Activated CD8-positive, alpha-beta memory T cell treated with anti-CD3 and anti-CD28 coated beads, Interleukin-2, amount 50 U/mL, for 4 hours (primary cell): ENCODE data around the gene INPP5F.
"Not testable (repeated sequence)": the region's sequence is repeated elsewhere in the genome, so short reads cannot be mapped to it uniquely, and the experiment has no call there.

ENCODE experiments used
- DNase-seq: peaks from one replicate; pipeline ENCODE4 v3.0.0-alpha.2; 2020

Gene INPP5F

DNA sequence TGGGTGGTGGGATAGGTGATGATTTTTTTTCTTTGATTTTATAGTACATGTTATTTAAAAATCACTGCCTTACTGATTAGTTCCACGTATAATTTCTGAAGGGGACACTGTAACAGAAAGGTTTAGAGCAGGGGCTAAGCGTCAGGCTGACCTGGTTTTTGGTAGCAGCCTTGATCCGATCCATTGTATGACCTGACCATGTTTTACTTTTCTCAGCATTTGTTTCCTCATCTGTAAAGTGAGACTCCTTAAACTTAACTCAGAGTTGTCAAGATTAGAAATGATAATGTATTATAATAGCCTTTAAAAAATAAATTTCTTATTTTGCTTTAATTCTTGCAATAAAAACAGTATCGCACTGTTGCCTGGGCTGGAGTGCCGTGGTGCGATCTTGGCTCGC is 23.6 kb downstream of the INPP5F start:
- DNase-seq: no peak

DNA sequence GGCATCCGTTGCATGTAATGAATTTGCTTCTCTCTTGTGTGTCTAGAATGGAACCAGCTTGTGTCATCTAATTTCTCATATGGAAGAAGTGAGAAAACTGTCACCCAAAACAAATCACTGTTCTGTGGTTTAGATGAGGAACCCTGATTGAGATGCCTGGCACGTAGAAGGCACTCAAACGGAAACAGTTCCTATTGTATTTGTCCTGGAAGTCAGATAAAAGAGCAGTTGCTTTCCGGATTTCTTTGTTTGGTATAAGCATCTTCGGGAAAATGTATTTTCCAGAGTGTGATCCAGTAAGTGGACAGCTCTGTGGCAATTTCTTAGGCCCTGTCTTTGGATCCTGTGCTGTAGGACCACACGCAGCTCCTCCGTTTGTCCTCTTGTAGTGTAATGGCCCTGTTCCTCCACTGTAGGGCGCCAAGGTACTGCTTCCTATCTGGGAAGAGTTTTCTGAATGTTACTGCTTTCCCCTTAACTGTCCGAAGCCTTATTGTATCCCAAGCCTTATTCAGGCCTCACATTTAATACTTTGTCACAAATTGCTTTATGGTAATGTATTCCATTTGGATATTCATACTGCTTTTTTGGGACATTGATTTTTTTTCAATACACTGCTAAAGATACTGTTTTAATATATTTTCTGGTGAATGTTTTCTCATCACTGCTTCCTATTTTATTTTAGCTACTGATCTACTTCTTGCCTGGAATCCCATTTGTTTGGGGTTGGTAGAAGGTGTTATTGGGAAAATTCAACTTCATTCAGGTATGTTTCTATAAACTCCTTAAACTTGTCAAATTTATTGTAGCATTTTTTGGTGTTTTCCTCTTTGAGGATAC is 24.8 kb downstream of the INPP5F start:
- DNase-seq: peak; percentile 56

GRCh38 chr10:119753309-119753708 is 27.5 kb downstream of the INPP5F start:
- DNase-seq: no peak

DNA sequence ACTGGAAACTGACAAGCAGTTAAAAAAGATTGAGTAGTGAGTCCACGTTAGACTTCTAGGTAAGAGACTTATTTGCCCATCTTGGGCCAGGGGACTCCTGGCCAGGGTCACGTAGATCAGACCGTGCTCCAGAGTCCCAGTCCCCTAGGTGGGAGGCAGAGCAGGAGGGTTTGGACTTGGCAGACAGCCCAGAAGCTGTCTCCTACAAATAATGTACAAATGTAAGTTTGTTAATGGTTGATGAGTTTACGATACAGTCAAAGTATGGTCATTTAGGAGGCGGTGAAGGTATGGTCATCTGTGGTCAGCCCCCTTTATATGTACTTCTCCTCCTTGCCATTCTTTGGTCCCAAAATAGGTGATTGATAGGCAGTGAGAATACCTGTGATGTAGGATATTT is 28.2 kb downstream of the INPP5F start:
- DNase-seq: no peak

DNA sequence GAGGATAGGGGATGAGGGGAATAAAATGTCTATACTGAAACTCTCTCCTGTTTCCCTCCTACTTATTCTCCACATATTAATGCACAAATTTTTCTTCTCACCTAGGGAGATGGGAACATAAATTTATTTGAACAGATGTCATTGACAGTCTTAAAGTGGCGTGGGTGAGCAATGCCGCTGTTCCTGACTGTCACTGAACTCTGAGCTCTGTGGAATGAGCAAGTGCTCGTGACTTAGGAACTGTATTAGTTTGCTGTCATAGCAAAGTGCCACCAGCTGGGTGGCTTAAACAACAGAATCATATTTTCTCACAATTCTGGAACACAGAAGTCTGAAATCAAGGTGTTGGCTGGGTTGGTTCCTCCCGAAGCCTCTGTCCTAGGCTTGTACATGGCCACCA is 29.1 kb downstream of the INPP5F start:
- no peak for DNase-seq

- DNase-seq: no peak
Measured at GRCh38 chr10:119755446-119755845, 29.6 kb downstream of the INPP5F start.

DNA sequence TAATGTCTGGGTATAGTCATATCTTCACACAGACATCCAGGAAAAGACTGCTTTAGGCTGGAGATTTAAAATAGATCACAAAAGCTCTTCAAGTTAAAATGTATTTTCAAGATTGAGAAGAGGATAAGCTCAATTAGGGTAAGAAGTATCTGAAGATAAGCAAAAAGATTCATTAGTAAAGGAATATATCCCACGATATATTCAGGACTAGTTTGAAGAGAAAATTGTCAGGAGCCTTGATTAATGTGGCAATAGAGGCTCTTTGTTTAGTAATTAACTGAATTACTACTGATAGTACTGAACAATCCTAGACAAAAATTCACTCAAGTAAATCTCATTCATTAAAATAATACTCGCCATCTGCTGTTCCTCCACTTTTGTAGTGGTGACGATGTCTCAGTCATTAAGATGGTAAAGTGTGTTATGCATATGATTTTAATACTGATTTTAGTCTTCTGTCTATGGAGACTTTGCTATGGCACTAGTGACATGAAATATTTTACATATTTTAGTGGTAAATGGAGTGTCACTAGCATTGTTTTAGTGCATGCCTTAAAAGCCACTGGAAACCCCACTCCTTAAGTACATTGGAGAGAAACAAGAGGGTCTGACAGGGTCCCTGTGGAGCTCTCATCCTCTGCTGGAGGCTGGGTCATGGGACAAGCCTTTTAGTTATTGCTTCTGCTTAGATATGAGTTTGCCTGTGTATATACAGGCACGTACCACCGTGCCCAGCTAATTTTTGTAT is 32.8 kb downstream of the INPP5F start:
- no peak for DNase-seq

DNA sequence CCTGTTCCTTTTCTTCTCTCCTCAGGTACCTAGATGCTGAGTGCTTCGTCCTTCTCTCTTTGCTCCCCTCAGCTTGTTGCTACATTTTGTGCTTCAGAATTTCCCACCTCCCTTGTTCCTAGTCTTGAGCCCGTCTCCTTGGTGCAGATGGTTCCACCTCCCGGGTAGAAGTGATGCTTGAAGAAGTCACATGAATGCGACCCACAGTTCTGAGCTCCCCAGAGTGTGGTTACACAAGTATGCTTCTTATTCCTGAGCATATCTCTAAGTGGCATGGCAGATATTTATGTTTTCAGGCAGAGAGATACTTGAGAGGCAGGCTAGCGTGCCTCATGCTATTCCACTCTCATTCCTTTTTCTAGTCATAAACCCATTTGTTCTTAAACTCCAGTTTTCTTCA is 34.0 kb downstream of the INPP5F start:
- no peak for DNase-seq

DNA sequence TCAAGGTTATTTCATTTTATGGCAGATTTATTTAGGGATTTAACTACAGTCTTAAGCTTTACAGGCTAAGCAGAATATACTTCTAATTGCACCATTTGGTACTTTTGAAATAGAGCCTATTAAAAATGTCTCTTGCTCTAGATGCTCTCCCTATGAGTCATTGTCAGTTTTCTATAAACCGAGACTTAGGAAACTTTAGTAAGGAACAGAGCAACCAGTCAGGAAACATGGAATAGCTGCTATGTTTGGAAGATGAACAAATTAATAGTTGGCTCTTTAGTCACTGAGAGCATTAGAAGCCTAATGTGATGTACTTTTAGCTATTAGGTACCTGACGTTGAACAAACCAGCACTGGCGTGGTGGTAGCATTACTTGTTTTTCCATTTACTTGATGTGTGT is 35.3 kb downstream of the INPP5F start:
- DNase-seq: no peak

GRCh38 chr10:119762035-119762434 is 36.2 kb downstream of the INPP5F start:
- no peak for DNase-seq

DNA sequence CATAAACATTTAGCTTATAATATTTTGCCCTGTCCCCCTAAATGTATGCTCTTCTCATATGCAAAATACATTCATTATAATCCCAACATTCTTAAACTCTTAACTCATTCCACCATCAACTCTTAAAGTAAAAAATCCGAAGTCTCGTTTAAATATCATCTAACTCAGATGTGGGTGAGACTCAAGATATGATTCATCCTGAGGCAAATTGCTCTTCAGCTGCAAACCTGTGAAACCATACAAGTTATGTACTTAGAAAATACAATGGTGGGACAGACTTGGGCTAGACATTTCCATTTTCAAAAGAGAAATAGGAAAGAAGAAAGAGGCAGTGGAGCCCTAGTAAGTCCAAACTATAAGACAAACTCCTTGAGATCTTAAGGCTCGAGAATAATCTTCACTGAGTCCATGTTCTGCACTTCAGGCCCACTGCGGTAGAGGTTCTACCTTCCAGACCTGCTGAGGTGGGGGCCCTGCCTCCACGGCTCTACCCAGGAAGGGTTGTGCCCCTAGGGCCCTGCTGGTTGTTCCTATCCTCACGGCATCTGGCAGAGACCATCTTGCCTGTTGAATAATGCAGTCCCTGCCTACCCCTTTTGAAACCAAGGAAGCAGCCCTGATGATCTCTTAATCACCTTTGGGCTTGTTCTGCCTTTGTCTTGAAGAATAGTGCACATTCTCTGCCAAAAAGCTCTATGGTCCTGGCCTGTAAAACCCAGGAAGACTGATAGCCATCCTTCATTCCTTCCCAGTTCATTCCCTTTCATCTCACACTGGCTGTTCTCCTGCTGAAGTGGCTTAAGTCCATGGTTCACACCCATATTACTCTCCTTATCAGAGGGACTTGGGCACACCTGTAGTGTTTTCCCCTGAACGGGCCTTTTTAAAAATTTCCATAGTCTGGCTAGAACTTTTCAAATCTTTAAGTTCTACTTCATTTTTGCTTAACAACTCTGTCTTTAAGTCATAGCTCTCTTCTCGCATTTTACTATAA is 37.3 kb downstream of the INPP5F start:
- DNase-seq: no peak

- no peak for DNase-seq
Measured at GRCh38 chr10:119768455-119769094, 42.7 kb downstream of the INPP5F start.

DNA sequence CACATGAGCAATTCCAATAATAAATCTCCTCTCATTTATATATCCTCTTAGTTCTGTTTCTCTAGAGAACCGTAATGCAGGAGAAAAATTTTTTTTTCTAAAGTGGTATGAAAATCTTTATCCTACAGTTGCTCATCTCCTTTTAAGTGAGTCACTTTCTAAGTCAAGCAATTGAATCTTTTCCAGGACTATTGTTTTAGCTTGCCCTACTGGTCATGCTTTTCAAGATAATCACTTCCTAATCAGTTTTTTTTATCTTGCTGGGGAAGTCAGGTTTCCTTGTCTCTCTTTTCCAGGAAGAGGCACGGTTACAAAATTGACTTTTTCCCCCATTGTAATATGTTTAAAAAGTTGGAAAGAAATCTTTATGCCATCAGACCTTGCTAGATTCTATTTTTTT is 44.0 kb downstream of the INPP5F start:
- no peak for DNase-seq

GRCh38 chr10:119770928-119771327 is 45.1 kb downstream of the INPP5F start:
- DNase-seq: no peak

DNA sequence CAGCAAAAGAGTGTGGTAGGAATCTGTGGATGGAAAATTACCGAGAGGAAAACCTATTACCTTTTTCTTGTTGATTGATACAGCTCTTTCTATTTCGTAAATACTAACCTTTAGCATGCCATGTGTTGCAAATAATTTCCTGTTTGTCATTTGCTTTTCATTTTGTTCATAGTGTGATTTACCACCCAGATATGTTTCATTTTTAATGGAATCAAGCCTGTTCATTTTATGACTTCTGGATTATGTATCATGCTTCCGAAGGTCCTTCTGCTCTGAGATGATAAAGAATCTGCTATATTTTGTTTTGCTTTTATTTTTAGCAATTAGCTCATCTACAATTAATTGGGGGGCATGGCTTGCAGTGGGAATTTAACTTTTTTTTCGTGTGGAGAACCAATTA is 46.5 kb downstream of the INPP5F start:
- DNase-seq: no peak

DNA sequence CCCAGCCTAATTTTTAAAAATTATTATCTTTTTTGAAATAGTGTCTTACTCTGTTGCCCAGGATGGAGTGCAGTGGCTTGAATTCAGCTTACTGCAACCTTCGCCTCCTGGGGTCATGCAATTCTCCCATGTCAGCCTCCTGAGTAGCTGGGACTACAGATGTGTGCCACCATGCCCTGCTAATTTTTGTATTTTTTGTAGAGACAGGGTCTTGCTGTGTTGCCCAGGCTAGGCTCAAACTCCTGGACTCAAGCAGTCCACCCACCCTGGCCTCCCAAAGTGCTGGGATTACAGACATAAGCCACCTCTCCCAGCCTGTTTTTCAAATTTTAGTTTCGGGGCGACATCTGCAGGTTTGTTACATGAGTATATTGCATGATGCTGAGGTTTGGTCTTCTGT is 47.2 kb downstream of the INPP5F start:
- DNase-seq: not testable (repeated sequence)

- no peak for DNase-seq
Measured at GRCh38 chr10:119775529-119775928, 49.7 kb downstream of the INPP5F start.

- no peak for DNase-seq
Measured at GRCh38 chr10:119776536-119776935, 50.7 kb downstream of the INPP5F start.

DNA sequence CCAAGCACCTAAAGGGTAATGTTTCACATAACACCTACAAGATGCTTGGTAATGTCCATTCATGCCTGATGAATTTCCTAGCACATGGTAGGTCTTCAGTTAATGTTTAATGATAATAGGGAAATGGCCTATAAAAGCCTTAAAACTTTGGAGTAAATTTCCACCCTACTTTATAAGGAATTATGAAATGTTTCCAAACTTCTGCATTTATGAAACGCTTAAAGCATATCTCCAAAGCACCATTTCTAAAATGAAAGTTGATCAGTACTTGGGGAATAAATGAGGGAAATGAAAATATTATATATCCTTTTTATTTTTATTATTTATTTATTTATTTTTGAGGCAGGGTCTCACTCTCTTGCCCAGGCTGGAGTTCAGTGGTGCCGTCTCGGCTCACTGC is 51.8 kb downstream of the INPP5F start:
- no peak for DNase-seq

- no peak for DNase-seq
Measured at GRCh38 chr10:119778776-119779445, 53.1 kb downstream of the INPP5F start.

GRCh38 chr10:119780879-119781480 is 55.1 kb downstream of the INPP5F start:
- DNase-seq: no peak

DNA sequence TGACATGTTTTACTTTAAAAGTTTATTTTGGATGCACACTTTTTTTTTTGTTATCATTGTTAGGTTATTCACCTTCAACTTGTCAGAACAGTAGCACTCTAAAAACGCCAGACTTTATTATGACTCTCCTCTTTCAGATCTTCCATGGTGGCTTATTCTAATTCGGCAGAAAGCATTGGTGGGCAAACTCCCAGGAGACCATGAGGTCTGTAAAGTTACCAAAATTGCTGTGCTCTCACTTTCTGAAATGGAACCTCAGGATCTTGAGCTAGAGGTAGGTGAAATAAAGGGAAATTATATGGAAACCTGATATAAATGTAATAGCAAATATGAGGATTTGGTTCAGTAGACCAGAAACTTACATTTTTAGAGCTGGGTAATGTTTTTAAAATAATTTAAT is 55.6 kb downstream of the INPP5F start:
- DNase-seq: no peak
